Femur (tissue), 1 donor: ENCODE measurements around the gene CUBN.
"Not testable (repeated sequence)": the region's sequence is repeated elsewhere in the genome, so short reads cannot be mapped to it uniquely, and the experiment has no call there.

Experiments
- DNase-seq: peaks from one replicate; pipeline ENCODE4 v3.0.0-alpha.2; 2017

CUBN gene

DNA sequence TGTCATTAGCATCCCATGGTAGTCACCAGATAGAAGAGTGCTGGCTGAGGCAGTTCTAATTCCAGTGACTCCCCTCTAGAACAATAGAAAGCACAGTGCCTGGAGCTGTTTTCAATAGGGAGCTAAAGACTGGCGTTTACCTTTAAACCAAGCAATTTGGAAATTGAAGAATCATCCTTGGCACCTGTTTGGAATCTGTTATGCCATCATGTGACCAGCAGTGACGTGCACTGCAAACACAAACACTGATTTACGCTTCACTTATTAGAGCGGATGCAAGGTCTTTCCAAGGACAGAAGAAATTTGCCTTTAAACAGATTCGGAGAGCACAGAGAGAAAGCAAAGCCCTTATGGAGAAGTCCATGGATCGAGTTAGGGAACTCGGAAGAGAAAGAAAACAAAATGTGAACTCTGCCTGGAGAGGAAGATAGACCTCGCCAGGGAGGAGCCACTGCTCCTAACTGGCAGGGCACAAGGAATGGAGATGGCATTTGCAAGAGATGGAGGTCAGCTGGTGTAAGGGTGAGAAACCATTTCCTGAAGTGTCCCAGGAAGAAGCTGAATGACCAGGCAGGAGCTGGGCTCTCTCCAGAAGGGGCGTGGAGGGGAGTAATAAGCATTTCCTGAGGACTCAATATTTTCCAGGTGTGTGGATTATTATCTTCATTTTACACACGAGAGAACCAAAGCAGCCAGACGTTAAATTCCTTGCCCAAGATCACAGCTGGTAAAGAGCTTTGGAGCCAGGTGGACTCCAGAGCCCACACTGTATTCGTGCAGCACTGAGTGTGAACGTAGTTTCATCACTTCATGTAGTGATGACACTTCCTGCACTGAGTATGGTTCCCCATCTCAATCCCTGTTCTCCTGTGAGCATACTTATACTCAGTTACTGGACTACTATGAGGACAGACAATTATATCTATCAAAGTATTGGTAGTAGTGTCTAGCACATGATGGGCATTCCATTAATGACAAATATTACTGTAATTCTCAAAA is 97.7 kb downstream of the CUBN start:
- DNase-seq: peak; percentile 37

DNA sequence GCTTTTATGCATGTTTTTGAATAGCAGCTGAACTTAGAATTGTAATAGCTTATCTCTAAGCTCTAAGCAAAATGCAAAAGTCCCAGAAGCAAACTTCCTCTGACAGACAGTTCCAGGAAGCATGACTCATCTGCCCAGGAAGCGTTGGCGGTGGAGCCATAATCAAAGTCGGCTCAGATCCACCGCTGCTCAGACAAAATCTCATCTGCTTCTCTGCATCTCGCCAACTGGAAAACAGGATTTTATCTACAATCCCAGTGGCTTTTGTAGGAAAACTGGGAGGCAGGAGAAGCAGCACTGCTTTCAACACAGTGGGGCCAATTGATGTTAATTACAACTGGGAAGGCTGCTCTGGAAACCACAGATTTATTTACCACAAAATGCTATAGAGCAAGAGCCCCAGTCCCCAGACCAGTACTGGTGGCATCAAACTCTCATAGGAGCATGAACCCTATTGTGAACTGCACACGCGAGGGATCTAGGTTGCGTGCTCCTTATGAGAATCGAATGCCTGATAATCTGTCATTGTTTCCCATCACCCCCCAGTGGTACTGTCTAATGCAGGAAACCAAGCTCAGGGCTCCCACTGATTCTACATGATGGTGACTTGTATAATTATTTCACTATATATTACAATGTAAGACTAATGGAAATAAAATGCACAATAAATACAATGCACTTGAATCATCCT is 99.9 kb downstream of the CUBN start:
- DNase-seq: peak; percentile 86

DNA sequence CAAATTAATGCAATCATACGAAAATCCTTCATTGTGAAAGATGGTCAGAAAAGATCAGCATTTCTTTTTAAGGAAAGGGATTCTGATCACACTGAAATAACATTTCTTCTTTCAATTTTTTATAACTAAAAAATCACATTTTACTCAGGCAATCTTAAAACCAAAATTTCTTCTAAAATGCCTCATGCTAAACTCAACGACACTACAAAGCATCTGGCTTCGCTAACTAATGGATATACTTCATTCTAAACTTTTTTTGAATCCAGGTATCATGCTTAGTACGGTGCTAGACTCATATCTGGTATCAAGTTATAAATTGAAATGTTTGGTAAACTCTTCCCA is 100.4 kb downstream of the CUBN start:
- no peak for DNase-seq

DNA sequence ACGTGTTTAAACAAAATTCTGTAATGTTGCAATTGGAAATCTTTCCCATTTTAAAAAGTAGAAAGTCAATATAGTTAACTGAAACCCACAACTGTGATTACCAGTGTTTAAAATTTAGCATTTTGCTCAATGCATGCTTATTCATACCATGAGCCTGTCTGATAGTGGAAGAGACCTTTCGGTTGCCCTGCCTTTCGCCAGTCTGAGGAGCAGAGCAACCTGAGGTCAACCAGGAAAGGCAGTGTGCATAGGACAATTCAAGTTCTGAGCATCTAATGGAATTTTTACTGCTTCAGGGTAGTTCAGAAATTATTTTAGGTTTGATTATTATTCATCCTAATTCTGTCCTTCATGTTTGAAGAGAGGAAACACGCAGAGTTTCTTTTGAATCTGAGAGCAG is 100.8 kb downstream of the CUBN start:
- no peak for DNase-seq

DNA sequence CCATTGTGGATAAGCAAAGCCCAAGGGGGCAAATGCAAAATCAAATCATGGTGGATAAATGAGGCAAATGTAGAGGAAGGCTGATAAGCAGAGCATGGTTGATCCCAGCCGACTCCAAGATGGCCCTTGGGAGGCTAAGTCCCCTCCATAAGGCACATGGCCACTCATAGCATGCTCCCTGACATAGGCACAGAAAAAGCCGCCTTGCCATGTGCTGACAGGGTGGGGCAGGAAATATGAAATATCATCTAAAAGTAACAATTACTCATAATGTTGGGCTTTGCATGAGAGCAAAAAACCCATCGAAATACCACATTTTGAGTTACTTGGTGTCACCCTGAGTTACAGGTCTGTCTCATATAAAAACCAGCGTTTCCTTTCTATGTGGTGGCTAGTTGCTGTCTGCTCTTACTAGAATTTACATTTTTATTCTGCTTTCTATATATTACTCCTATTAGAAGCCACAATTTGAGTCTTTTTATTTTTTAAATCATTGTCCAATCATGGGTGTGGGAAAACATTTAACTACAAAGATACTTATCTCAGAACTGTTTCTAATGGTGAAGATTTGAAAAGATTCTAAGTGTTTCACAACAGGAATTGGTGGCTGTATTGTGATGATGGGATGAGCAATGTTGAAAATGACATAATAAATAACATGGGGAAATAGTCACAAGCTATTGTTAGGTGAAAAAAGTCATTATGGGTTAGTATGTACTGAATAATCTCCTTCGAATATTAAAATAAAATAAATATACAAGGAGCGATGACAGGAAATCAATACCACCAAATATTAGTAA is 102.7 kb downstream of the CUBN start:
- peak; percentile 47 for DNase-seq

DNA sequence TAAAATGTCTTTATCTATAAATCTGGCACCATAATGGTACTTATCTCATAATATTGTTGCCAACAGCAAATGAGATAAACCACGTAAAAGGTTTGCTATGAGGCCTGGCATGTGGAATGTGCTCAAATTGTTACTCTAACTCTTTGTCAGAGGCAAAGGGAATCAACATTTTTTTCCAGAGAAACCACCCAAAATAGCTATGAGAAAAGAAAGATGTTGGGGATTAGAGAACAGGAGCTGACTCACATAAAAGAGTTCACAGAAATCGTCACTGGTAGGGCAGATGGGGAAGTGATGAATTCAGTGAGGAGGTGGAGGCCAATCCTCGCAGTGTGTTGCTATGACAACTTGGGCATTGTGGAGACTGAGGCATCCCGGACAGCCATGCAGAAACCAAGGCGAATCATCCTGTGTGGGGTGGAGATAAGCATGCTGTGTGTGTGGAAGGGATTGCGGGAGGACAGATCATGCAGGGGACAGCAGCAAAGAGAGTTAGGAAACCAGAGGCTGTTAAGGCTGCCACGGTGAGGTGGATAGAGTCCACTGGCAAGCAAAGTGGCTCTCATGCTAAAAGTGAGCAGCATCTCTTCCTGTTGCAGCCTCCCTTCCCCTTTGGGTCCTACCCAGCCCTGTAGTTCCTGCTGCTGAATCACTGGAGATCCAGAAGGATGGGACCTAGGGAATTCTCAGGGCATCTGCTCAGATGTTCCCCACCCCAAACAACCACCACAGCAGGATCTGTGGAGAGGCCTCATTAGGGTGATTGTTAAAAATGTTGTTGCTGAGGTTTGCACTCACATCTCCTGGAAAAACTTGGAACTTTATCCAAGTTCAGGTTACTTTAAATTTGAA is 103.9 kb downstream of the CUBN start:
- DNase-seq: no peak

DNA sequence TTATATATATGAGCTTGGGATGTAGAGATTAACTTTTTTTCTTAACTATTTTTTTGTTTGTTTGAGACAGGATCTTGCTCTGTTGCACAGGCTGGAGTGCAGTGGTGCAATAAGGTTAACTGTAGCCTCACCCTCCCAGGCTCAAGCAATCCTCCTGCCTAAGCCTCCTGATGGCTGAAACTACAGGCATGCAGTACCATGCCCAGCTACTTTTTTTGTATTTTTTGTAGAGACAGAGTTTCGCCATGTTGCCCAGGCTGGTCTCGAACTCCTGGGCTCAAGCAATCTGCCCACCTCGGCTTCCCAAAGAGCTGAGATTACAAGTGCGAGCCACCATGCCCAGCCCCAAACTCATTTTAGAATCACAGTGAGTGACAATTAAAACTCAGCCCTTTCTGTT is 105.2 kb downstream of the CUBN start:
- DNase-seq: no peak

DNA sequence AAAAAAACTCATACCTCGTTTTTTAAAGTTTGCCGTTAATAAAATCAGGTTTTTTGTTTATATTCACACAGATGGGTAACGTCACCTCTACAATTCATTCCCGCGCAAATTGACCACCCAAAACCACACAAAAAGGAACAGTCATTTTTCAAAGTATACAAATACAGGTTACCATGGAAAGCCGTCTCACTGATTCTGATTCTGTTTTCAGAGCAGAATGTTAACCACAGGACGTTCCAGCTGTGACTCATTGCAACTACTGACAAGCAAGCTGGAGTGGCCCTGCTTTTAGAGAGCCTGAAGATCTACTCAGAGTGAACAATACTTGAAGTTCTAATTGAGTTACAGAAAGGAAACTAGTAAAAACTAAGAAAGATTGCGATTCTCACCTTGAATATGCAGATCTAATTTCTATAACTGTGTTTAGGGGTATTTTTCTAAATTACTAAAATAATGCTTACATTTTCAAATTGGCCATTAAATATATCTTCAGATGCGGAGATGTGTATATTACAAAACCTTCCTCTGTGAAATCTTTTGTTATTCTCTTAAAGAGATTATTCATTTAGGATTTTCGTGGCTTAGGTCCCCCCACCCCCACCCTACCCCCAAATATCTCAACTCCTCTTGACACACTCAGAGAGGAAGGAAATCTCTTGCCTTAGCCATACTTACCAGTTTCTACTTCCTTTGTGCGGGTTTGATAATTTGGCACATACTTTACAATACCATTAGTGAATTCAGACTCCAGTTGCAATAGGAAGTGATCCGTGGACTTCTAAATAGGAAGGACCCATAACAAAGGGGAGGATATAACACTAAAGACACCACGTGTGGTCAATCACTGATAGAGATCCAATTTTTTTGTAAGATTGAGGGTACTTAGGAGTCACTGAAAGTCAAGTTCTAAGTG is 106.0 kb downstream of the CUBN start:
- peak; percentile 87 for DNase-seq

DNA sequence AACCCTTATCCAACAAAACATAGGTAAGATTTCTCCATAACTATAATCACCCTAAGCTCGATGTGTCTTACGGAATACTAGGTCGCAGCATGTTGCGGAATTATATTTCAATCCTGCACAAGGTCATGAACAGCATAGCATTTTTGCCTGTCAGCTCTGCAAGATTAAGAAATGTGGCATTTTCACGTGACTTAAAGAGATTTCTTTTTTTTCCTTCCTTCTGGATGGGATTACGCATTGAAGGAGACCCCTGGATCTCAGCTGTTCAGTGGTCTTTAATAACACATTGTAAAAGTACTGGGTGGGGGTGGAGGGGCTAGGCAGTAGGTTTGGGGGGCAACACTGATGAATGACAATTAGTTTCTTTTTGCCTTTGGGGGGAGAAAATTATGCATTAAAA is 106.7 kb downstream of the CUBN start:
- DNase-seq: no peak

DNA sequence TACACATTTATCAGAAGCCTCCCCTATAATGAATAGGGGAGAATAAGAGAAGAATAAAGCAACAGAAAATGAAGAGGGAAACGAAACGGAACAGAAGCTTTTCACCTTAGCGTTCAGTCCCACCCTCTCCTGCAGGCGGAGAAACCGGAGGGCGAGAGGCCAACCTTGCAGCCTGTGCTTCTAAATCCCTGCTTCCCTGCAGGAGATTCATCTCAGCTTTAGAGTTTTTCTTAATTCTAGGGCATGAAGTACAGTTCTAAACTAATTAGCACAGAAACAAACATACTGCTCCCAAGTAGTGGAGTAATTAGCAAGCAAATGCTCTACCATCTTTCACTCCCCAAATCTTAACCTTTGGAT is 107.2 kb downstream of the CUBN start:
- no peak for DNase-seq

DNA sequence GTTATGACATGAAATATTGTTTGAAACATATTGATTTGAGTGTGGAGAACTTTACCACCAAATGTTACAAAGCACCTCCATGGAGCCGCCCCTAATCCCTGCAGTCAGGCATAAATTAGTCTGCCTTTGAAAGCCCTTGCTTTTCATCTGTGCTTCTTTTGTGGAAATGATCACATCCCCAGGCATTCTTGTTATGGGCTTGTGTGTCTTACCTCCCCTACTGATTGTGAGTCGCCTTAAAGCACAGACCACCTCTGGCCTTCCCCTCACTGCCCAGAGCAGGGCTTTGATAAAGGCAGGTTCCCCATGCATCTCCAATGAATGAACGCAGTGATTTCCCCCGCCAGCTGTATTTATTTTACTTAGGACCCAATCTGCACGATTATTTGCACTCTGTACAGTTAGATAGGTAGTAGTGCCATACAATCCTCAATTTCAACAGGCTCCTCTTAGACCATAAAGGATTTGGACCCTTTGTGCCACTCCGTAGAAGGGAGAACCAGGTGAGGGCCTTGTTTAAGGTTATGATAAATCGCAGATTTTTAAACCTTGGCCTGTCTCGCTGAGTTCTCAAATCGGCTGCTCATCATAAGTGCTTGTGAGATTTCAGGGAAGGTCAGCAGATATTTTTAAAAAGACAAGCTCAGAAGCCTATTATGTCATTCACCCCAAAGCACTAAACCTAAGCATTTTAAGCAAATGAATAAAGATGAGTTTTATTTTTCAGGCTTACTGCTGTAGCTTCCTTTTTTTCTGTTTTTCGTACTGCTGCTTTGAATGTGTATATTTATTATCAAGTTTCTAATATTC is 107.8 kb downstream of the CUBN start:
- DNase-seq: no peak

DNA sequence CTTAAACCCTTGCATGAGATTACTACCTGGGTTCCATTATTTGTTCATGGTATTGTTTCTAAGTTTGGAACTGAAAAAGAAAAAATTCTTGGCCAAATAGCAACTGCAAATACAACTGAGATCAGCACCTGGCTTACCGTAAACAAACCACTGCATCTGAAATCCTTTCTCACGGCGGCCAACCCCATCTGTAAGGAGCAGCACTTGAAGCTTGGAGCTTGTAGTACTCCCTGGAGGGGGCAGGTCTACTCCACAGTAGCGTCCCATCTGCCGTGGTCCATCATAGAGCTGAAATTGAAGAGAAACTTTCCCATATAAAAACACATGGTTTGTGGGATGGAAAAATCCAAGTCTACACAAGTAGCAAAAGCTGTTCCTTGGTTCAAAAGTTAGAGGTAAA is 109.9 kb downstream of the CUBN start:
- no peak for DNase-seq

DNA sequence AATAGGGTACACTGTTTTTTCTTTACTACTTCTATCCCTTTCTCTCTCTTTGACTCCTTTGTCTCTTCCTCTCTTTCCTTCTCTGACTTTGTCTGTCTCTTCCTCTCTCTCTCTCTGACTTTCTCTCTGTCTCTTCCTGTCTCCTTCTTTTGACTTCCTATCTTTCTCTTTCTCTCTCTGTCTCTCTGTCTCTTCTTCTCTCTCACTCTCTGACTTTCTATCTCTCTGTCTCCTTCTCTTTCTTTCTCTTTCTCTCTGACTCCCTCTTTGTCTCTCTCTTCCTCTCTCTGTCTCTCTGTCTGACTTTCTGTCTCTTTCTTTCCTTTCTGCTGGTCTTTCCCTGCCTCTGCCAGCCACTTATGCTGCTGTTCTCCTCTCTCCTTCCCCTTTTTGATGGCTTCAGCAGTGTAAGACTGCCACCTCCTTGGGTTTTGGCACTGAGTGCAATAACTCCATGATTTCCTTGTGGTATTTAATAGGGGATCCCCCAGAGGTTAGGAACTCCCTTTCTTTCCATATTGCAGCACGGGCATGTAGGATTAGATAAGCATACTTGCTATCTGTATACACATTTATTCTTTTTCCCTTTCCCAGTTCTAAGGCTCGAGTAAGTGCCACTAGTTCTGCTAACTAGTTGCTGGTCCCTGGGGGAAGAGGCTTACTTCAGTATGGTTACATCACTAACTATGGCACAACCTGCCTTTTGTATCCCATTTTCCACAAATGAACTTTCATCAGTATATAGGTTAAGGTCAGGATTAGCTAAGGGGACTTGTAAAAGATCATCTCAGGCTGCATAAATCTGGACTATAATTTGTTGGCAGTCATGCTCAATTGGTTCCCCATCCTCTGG is 116.3 kb downstream of the CUBN start:
- DNase-seq: not testable (repeated sequence)

DNA sequence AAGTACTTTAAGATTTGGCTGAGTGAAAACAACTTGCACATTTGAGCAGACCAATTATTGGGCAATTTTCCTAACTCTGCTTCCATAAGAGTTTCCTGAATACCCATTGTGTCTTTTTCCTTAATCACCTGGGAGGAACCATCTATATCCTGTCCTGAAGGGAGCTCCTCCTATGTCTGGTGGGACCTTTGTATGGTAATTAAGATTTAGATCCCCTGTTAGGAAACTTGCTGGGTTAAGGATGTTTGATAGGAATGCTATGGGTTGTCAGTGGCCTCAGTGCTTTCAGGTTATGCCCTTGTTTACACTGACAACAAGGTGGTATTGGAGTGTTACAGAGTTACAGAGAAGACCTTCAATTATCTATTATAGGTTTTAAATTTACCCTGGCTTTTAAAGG is 116.9 kb downstream of the CUBN start:
- DNase-seq: not testable (repeated sequence)

DNA sequence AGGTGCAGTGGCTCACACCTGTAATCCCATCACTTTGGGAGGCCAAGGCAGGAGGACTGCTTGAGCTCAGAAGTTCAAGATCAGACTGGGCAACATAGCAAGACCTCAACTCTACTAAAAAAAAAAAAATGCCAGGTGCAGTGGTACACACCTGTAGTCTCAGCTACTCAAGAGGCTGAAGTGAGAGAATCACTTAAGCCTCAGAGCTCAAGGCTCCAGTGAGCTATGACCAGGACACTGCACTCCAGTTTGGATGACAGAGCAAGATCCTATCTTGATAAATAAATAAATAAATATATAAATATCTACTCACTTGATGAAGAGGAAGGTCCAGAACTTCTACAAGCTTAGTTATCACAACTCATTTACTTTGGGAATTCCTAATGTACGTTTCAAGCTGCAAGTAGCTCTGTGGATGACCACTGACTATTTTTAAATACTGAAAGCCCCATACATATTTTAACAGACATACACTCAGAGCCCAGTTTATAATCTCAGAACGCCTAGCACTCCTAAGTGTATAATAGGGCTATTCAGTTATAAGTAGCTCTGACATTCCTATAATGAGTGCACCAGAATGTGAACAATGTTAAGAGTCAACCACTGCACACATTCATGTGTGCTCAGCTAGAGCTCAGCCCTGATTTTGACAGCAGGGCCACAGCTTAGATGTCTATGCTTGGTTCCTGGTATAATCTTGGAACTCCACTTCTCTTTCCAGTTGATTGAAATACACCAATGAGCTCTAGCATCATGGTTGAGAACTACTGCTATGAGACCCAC is 119.1 kb downstream of the CUBN start:
- DNase-seq: no peak

DNA sequence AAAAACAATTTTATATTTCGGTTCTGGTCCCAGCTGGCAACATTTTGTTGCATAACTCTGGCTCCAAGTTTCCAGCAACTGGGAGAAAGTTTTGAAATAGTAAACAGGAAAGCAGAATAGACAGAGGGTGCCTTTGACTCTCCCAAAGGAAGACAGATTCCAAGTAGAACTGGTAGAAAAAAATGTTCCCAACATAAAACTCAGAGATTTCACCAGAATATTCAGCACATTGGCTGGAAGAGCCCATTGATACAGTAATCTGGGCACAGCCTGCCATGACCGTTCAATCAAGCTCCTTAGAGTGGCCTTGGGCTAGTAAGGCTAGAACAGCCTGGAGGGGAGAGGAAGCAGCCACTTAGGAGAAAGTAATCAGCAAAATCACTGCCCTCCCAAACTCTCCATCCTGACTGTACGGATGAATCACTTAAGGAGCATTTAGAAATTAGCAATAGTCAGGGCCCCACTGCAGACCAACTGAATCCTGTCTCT is 120.4 kb downstream of the CUBN start:
- DNase-seq: no peak

DNA sequence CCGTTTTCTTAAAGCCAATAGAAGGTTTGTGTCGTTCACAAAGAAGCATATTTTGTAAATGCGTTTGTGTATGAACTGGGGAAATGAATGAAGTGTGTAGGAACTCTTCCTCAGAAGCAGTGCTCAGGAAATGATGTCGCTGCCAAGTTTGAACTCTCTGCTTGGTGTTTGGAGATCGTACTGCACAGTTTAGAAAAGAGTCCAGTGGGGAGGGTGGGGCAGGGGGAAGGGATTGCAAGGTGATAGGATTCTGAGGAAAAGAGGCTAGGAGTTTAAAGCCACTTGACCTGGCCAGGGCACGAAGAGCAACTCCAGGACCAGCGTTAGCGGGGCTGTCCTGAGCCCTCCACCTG is 122.2 kb downstream of the CUBN start:
- DNase-seq: no peak

DNA sequence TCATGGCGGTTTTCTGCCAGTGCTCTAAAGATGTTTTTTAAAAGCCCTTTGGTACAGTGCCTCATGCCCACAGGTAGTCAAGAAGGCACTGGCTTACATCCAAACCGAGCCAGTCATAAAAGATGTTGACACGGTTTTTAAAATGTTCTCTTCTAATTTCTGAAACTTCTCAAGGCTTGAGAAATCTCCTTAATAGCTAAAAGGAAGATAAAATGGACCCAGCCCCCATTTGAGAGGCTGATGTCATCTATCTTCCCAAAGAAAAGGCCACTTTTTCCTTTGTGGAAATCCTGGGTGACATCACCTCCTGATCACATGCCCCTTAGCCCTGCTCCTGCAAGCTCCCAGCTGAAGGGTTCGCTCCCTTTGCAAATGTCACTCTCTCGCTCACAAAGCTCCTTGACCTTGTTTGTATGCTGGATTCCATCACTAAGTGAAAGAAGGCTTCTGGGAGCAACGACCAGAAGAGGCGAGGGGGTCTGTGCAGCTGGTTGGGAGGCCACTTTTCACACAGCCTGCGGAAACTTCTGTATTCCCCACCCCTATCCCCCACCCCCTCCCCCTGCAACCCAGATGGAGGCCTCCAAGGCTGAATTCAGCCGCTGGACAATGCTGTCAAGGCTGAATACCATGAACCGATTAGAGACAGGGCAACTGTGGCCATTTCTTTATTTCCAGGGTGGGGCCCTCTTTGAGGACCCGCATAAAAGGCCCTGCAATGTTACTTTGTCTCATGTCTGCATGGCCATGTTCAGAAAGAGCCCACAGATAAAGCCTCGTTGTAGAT is 122.8 kb downstream of the CUBN start:
- peak; percentile 63 for DNase-seq
